OCI-LY1 (cell line): ENCODE data around the gene PSMD1.

Source experiments
- EZH2 ChIP-seq: fragments of 200-600 bp; sonication (generic), shearing (Covaris generic); IDR thresholded peaks from 2 replicates; pipeline ENCODE4 v1.8.0; 2017; ENCODE audit warnings: borderline replicate concordance, mixed run types, mild to moderate bottlenecking, antibody characterized with exemption, low read length, moderate library complexity, mixed read lengths
- TF ChIP-seq, protein P1 (sequence below): fragments of 200-600 bp; sonication (generic), shearing (Covaris generic); IDR thresholded peaks from 2 replicates; pipeline ENCODE4 v1.5.1; 2017; ENCODE audit warnings: mild to moderate bottlenecking, antibody characterized with exemption, low read length, moderate library complexity, mixed read lengths

DNA sequence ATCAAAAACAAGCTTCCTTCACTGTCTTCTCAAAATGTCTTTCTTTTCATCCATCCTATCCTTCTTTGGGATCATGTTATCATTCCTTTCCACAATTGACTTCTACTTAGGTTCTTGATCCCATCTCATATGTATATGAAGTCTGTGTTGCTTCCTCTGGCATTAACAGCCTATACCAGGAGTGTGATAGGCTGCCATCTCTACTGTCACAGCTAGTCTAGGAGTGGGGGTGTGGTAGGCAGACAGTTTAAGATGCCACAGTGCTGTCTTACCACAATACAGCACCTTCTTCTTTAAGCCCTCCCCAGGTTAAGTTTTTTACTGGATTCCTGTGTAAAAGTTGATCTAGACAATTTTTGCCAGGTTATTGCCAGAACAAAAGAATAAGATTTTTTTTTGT is 71.9 kb downstream of the PSMD1 start:
- TF ChIP-seq, protein P1, sequence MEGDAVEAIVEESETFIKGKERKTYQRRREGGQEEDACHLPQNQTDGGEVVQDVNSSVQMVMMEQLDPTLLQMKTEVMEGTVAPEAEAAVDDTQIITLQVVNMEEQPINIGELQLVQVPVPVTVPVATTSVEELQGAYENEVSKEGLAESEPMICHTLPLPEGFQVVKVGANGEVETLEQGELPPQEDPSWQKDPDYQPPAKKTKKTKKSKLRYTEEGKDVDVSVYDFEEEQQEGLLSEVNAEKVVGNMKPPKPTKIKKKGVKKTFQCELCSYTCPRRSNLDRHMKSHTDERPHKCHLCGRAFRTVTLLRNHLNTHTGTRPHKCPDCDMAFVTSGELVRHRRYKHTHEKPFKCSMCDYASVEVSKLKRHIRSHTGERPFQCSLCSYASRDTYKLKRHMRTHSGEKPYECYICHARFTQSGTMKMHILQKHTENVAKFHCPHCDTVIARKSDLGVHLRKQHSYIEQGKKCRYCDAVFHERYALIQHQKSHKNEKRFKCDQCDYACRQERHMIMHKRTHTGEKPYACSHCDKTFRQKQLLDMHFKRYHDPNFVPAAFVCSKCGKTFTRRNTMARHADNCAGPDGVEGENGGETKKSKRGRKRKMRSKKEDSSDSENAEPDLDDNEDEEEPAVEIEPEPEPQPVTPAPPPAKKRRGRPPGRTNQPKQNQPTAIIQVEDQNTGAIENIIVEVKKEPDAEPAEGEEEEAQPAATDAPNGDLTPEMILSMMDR, result no peak
- no peak for TF ChIP-seq EZH2
